HG02981 (cell line): ENCODE results near the gene ACBD4.

Experiments
- ATAC-seq: cut with Tn5 transposase; IDR thresholded peaks from one replicate; pipeline ENCODE4 v1.9.1; 2021; ENCODE audit warnings: mild to moderate bottlenecking, moderate library complexity; ENCODE audit not compliant: unreplicated experiment

The ACBD4 gene, protein sequence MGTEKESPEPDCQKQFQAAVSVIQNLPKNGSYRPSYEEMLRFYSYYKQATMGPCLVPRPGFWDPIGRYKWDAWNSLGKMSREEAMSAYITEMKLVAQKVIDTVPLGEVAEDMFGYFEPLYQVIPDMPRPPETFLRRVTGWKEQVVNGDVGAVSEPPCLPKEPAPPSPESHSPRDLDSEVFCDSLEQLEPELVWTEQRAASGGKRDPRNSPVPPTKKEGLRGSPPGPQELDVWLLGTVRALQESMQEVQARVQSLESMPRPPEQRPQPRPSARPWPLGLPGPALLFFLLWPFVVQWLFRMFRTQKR

DNA sequence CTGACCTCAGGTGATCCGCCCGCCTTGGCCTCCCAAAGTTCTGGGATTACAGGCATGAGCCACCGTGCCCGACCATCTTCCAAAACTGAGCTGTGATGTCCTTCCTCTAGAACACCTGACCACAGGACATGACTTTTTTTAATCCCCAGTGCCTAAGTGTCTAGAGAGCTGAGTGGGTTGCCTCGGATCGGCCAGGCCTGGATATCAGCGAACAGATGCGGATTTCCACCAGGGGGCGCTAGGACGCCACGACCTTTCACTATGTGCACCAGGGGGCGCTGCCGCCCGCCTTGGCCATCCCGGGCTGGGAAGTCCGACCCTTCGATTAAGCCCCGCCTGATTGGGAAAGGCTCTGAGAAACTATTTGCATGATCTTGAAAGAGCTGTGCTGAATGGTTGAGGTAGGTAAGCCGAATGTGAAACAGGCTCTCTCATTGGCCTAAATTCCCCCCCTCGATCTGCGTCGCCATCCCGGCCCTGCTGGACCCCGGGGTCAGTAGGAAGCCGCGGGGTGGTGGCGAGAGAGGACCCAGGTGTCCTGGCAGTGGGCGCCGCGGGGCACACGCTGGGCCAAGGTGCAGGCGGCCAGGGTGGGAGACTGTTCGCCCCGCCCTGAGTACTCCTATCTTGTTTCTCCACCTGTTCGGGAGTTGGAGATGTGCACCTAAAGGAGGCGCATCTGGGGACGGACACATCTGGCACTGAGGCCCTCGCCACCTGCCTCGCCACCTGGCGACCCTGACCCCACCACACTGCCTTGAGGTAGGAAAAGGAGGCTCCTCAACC, at the start of gene ACBD4:
ACBD4 (plus strand) TSS at position 496 of the 786 bp plus-strand sequence. CDS start 458 bp downstream, outside the sequence.
- ATAC-seq = peak; percentile 78

DNA sequence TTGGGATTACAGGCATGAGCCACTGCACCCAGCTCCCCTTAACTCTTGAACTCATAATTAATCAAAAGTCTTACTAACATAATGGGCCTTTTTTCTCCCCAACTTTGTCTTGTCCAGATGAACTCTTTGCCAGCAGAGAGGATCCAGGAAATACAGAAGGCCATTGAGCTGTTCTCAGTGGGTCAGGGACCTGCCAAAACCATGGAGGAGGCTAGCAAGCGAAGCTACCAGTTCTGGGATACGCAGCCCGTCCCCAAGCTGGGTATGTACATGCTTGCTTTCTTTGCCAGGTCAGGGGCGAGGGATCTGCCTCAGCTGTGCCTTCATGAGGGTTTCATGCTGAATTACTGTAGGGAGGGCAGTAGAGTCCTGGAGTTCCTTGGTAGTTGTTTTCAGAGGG, 49.1 kb upstream of the ACBD4 start:
- ATAC-seq = no peak

DNA sequence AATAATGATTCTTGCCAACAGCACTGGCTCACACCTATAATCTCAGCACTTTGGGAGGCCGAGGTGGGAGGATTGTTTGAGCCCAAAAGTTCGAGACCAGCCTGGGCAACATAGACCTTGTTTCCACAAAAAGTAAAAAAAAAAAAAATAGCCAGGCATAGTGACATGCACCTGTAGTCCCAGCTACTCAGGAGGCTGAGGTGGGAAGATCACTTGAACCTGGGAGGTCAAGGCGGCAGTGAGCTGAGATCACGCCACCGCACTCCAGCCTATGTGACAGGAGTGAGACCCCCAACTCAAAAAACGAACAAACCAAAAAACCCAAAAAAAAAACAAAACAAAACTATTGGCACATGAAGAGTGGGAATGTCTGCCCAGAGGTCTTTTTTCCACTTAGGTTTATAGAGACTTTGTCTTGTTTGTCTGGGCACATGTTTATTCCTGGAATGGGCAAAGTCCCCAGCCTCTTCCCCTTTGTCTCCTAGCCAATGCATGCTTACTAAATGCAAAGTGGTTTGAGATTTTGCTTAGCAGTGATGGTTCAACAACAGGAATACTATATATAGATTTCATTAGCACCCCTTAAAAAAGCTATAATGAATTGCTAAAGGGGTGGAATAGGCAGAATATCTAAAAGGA, 48.5 kb upstream of the ACBD4 start:
- ATAC-seq = no peak

DNA sequence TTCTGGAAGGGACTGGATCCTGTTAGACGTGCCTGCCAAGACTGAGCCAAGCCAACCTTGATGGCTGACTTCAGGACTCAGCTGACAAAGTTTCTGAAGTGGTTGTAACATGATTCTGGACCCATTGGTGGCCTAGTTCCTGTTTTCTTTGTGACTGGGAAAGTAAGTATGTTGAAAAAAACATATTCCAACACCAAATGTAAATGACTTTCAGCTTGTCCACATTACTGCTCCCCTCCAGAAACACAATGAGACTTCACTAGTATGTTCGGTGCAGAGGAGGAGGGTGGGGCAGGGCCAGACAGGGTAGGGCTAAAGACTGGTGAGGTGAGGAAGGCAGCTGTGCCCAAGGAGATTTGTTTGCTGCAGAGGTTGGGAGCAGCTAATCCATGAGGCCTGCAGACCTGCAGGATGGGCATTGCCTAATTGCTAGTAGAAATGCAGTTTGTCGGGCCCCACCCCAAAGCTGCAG, 47.9 kb upstream of the ACBD4 start:
- no peak for ATAC-seq

DNA sequence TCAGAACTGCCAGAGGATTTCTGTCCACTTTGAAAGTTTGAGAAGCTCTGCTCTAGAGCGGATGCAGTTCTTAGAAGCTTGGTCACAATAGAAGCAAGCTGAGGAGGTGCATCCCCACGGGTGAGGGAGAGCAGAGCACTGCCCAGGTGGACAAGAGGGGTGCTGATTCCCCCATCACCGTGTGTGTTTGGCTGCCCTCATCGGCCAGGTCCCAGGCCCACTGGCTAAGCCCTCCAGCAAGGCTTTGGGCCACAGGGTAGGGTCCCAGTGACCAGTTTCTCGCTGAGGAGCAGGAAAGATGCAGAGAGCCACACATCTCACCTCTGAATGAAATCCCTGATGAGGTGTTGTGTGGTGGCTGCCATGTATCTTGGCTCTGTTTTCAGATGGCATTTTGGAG, 47.5 kb upstream of the ACBD4 start:
- ATAC-seq = no peak

DNA sequence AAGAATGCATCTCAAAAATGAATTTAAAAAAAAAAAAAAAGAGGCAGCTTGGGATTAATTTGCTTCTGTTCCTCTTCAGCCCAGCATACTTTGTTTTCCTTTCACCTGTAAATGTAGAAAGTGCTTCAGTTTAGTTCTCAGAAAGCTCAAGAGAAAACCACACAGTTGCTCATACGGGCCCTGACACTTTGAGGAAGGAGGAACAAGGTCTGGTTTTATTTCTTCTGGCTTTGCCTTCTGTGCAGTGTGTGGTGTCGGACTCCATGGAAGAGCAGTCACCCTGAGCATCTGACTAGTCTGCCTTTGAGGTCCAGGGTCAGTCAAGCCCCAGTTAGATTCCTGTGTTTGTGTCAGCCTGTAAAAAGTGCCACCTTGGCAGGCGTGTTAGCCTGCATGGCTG, 46.7 kb upstream of the ACBD4 start:
- ATAC-seq = no peak

DNA sequence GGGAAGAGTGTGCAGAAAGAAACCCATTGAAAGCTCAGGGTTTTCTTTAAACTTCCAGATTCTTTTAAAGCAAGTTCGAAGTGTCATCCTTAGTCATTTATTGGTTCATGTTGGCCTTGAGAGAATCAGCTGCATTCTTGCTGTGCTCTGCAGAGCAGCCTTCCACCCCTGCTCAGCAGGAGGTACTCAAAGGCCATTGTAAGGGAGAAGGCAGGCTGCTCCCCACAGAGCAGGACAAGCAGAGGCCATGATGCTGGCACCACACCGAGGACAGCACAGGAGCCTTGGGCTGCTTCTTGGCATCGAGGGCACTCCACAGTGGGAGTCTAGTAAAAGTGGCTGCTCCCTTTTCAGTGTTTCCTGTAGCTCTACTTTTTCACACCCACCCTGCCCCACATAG, 44.8 kb upstream of the ACBD4 start:
- ATAC-seq = no peak

DNA sequence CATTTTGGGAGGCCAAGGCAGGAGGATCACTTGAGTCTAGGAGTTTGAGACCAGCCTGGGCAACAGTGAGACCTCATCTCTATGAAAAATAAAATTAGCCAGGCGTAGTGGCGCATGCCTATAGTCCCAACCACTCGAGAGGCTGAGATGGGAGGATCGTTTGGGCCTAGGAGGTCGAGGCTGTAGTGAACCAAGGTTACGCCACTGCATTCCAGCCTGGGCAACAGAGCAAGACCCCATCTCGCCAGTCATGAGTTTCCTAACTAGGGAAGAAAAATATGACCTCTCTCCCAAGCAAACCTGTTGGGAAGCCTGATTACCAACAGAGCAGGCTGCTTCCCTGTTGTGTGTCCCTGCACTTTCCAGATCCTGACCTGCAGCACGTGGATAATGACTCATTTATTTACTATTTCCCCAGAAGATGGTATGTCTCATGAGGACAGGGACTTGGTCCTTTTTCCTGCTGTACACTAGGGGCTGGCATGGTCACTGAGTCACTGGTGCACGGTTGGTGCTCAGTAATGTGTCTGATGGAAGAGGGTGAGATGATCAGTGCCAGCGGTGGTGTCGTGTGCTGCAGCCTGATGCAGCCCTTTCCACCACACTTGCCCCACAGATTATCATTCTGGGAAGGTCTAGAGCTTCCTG, 43.6 kb upstream of the ACBD4 start:
- ATAC-seq = no peak

DNA sequence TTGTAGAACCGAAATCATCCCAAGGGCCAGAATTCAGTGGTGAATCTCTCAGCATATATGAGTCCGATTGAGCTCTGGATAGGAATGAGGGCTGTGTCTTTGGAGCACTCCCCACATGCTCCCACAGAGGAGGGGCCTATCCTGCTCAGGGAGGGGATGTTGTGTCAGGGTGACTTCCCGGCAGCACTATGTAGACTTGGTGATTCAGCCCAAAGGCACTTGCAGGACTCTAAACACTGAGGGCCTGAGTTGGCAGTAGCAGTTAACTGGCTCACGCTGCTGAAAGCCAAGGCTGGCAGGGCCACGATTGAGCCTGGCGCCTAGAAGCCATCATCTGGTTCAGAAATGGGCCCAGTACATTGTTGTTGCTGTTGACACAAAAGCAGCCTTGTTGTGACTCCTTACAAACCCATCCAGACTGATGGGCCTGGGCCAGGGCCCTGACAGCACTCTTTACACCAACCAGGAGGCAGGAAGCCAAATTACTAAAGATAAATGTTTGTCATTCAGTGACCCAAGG, 42.5 kb upstream of the ACBD4 start:
- ATAC-seq = no peak

DNA sequence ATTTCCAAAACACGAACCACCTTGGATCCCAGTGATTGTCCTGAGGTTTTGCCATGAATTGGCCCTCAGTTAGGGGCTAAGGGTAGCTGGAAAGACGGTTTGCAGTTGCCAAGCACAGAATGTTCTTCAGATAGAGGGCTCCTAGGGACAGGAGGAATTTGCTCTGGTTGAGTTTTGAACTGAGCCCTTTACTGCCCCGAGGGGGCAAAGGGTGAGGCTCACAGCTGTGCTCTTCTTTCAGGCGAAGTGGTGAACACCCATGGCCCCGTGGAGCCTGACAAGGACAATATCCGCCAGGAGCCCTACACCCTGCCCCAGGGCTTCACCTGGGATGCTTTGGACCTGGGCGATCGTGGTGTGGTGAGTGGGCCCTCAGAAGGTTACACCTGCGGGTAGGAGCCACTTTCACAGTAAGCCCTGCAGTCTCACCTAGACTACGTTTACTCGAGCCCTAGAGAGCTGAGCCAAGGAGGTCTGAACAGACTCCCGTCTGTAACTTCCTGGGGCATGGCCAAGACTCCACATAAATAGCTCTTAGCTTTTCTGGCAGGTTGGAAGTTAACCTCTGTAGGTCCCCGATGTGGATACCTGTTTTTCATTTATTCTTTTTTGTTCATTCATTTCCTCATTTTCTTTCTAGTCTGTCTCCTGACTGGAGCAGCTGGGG, 41.9 kb upstream of the ACBD4 start:
- no peak for ATAC-seq

DNA sequence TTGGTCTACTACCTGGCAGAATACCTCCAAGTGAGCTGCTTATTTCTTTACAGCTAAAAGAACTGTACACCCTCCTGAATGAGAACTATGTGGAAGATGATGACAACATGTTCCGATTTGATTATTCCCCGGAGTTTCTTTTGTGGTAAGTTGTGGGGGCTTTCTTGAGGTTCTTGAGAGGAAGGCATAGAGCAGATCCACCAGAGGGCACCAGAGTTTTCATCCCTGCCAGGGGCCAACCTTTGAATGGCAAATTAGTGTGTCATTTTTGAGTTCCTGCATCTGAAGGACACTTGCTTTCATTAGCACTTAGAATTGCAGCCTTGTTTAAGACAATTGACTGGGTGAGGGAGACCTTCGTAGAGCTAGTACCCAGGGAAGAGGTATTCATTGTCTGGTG, 39.3 kb upstream of the ACBD4 start:
- no peak for ATAC-seq

DNA sequence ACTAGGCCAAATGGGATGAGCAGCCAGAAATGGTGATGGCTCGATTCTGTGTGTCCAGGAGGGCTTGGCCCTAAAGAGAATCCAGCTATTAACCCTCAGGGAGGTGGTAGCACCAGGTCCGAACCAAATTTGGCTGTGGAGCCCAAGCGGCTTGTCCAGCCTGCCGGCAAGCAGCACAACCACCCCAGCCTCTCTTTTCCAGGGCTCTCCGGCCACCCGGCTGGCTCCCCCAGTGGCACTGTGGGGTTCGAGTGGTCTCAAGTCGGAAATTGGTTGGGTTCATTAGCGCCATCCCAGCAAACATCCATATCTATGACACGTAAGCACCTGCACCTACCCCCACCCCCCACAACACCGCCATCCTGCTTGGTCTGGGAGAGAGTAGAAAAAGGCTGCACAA, 38.6 kb upstream of the ACBD4 start:
- no peak for ATAC-seq

DNA sequence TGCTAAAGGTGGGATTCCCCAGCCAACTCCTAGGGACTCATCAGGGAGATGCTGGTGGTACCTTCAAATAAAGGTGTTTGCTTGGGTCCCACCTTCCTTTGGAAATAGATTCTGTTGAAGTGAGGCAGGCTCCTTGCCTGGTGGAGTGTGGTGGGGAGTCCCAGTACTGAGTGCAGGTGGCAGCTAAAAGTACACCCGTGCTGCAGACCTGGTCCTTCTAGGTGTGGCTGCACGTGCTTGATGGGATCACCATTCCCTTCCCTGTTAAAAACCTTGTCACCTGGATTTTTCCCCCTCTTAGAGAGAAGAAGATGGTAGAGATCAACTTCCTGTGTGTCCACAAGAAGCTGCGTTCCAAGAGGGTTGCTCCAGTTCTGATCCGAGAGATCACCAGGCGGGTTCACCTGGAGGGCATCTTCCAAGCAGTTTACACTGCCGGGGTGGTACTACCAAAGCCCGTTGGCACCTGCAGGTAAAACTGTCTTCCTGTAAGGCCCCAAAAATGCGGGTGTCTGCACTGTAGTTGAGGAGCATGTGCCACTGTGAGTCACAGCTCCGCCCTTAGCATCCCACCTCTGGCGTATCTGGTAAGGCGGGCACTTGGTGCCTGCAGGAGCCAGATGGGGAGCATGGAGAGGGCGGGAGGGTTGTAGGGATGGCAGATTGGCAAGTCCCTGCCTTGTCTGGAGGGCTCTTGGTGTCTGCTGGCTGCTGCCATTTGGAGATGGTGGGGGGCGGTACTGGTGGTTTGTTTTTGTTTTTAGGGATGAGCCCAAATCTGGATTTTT, 37.2 kb upstream of the ACBD4 start:
- ATAC-seq = no peak

DNA sequence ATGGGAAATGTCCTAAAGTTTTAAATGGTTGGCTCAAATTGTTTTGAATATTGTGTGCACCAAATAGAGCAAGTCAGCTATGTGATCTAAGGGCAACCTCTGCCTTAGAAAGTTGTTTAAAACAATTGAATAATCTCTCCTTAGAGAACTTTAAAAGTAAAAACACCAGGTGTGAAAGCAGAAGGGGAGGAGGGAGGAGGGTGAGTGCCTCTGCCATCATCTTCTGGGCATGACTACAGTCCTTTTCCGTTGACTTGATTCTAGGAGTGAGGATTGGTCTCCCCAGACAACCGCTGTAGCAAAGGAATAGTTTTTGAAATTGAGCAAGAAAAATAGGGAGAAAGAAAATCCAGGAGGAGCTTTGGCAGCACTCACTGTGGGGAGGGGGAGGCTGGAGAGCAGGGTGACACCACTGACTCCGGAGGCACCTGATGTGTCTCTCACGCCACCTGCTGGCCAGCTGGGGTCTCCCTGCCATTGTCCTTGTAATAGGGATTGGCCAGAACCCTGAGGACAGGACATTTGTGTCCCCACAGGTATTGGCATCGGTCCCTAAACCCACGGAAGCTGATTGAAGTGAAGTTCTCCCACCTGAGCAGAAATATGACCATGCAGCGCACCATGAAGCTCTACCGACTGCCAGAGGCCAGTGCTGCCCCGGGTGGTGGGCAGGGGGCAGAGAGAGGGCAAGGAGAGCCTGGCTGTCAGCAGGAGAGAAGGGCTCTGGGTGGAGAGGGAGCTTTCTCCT, 36.4 kb upstream of the ACBD4 start:
- no peak for ATAC-seq

DNA sequence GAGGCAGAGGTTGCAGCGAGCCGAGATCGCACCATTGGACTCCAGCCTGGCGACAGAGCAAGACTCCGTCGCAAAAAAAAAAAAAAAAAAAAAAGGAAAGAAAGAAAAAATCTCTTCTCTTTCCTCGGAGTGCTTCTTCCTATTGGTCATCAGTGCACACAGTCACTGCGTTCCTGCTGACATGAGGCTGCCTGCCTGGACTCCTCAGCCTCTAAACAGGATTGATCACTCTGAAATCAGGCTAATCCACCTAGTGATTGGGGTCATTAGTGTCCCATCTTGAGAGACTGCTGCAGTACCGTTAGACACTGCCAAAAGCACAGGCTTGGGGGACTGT, 34.0 kb upstream of the ACBD4 start:
- ATAC-seq = no peak

DNA sequence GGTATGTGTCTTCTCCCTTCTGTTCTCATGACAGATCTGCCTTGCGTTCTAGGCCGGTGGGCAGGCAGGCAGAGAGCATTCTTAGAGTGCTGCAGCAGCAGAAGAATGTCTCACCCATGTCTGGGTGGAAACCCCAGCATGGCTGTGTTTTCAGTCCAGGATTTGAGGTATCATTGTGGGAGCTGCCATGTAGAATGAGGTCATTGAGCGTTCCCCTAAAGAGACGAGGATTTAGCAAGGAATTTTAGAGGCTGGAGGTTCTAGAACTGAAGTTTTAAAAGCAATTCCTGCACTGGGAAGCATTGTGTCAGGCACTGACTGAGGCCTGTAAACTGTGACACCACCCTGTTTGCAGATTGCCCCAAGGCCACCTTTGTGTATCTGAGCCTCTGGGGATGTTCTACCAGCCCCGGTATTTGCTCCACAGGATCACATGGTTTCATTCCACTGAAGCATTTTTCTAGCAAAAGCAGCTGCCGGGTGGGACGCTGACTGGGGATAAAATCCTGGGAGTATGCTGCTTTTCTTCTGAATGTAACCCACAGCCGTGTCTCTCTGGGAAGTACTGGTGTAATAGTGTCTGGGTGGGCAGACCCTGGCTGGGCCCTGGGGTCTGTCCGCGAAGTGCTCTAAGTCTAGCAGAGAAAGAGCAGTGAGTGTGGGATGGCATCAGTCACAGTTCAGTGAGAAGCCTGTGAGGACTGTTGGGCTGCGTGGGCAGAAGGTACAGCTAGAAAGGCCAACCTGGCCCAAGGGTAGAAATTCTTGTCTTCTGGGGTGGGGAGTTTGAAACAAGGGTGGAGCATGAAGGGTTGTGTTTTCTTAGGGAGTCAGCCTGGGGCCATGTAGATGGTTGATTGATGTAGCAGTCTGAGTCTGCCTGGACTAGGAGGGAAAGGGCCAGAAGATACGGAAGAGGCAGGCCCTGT, 33.3 kb upstream of the ACBD4 start:
- ATAC-seq = no peak

DNA sequence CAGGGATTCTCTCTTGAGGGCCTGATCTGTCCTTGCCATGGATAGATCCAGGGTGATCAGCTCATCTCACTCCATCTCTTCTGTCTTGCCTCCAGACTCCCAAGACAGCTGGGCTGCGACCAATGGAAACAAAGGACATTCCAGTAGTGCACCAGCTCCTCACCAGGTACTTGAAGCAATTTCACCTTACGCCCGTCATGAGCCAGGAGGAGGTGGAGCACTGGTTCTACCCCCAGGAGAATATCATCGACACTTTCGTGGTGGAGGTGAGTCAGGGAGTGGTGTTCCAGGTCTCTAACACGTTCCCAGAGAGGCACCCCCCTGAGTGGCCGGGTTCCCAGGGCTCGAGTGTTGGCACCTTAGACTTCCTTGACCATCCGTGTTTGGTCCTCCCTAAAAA, 32.6 kb upstream of the ACBD4 start:
- ATAC-seq = no peak

DNA sequence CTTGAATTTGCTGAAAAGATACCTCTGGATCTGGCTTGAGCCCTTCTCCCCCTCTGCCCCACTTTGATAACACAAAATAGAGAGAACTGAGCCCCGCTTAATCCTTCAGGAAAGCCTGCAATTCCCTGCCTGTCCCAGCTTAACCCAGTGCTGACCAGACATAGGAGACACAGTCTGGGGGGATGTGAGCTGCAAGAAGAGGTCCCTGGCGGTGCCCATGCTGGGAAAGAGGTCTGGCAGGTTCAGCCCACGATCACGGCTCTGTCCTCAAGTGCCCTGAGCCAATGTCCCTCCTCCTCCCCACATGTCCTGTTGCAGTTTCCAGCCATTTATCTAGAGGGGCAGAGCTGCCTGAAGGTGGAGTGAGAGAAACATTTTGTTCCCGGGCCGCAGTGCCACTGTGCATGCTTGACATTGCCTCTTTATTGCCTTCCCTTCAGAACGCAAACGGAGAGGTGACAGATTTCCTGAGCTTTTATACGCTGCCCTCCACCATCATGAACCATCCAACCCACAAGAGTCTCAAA, 32.2 kb upstream of the ACBD4 start:
- ATAC-seq = no peak
